ENCODE results near the gene SLC38A8.

- TF ChIP-seq CTCF (IDR thresholded peaks at IDR 0.05), result peak; percentile 33 to 58 (median 46)
- no peak for TF ChIP-seq POLR2A (IDR thresholded peaks at IDR 0.05)
- no peak for TF ChIP-seq EP300 (IDR thresholded peaks at IDR 0.05)
These were observed 23.0 kb upstream of the SLC38A8 start for GRCh38 chr16:84065536-84066132.
